Endothelial cell of umbilical vein (primary cell): ENCODE measurements around the gene TM6SF1. TPM values are rescaled to one million over a fixed set of nuclear protein-coding genes. Genes with fewer than 3 reads are reported as not detected.

Source experiments
- BruUV-seq: library from RNA; stranded (reverse); fragments of 400-500 nt; replicated peaks from 2 replicates; lab custom pipeline; 2021; lab: Mats Ljungman, UMichigan
- CTCF ChIA-PET: fragments of 300-600, 350-600 bp; sonication (Branson Sonifier 250); formaldehyde crosslinking; loops from one replicate; lab custom pipeline; 2021; ENCODE audit warnings: antibody characterized with exemption, inconsistent platforms; lab: Charles Lee
- POLR2A ChIA-PET: fragments of 300-600, 350-600 bp; sonication (Branson Sonifier 250); formaldehyde crosslinking; loops from one replicate; lab custom pipeline; 2021; ENCODE audit warnings: antibody characterized with exemption, inconsistent platforms; lab: Charles Lee
- DNase-seq: peaks from one replicate; pipeline ENCODE4 v3.0.0-alpha.2; 2011; ENCODE audit warnings: low read depth, low spot score
- FAIRE-seq: peaks from 2 replicates; lab custom pipeline; 2011; peaks lifted over from hg19 to GRCh38; lab: Jason Lieb, UNC
- H2AFZ ChIP-seq: 2 replicates; pipeline ENCODE4 v1.6.0; 2012; ENCODE audit warnings: low read depth, low read length, control low read depth, inconsistent platforms
- H3K27ac ChIP-seq: 2 replicates; pipeline ENCODE4 v1.5.1; 2011; ENCODE audit warnings: low read depth, mild to moderate bottlenecking, control low read depth, low read length, moderate library complexity; ENCODE audit not compliant: insufficient read depth
- H3K27me3 ChIP-seq, 2 experiments: 2 replicates each; pipeline versions ENCODE4 v1.6.0 to v1.6.1; 2011; ENCODE audit warnings: low read length in 2 of 2, mixed read lengths in 1 of 2; ENCODE audit not compliant: control insufficient read depth in 2 of 2, insufficient read depth in 2 of 2
- H3K36me3 ChIP-seq, 2 experiments: 2 replicates in 1 of 2; 3 replicates in 1 of 2; pipeline ENCODE4 v1.5.1; 2011; ENCODE audit warnings: low read length in 2 of 2, mild to moderate bottlenecking in 1 of 2, moderate library complexity in 1 of 2; ENCODE audit not compliant: control insufficient read depth in 2 of 2, insufficient read depth in 2 of 2; ENCODE audit errors: extremely low read depth in 1 of 2
- H3K4me1 ChIP-seq: 3 replicates; pipeline ENCODE4 v1.5.1; 2011; ENCODE audit warnings: mild to moderate bottlenecking, low read length; ENCODE audit not compliant: control insufficient read depth, insufficient read depth; ENCODE audit errors: extremely low read depth
- H3K4me2 ChIP-seq: 2 replicates; pipeline ENCODE4 v1.6.1; 2011; ENCODE audit warnings: low read length, control low read depth, mixed read lengths; ENCODE audit not compliant: insufficient read depth
- H3K4me3 ChIP-seq, 3 experiments: fragments of 200-600 bp in 1 of 3; sonication (generic), shearing (Covaris generic) in 1 of 3; replicated peaks in 1 of 3; 2 replicates each; pipeline ENCODE4 v1.5.1; 2011 to 2016; ENCODE audit warnings: control low read depth in 3 of 3, low read length in 3 of 3, mild to moderate bottlenecking in 2 of 3, inconsistent platforms in 1 of 3, low read depth in 1 of 3, moderate library complexity in 1 of 3; ENCODE audit not compliant: insufficient read depth in 1 of 3
- H3K79me2 ChIP-seq: 2 replicates; pipeline ENCODE4 v1.6.0; 2012; ENCODE audit warnings: low read length, inconsistent platforms; ENCODE audit not compliant: control insufficient read depth, insufficient read depth
- H3K9ac ChIP-seq: replicated peaks from 2 replicates; pipeline ENCODE3; 2011; ENCODE audit warnings: low read length, control low read depth; ENCODE audit not compliant: insufficient read depth; ENCODE audit errors: extremely low read depth
- H3K9me1 ChIP-seq: replicated peaks from 3 replicates; pipeline ENCODE4 v1.6.0; 2011; ENCODE audit warnings: mild to moderate bottlenecking, low read length; ENCODE audit not compliant: control insufficient read depth, insufficient read depth; ENCODE audit errors: extremely low read depth
- H3K9me3 ChIP-seq: replicated peaks from 2 replicates; pipeline ENCODE4 v1.5.1; 2012; ENCODE audit warnings: low read length, inconsistent platforms; ENCODE audit not compliant: control insufficient read depth, insufficient read depth
- H4K20me1 ChIP-seq: replicated peaks from 2 replicates; pipeline ENCODE3; 2011; ENCODE audit warnings: mild to moderate bottlenecking, low read length; ENCODE audit not compliant: control insufficient read depth, insufficient read depth; ENCODE audit errors: extremely low read depth
- EZH2 ChIP-seq: IDR thresholded peaks from 2 replicates; pipeline ENCODE4 v1.6.1; 2012; ENCODE audit warnings: borderline replicate concordance, low read depth, mild to moderate bottlenecking, moderate library complexity, low read length, inconsistent platforms; ENCODE audit not compliant: severe bottlenecking
- FOS ChIP-seq: IDR thresholded peaks from 2 replicates; pipeline ENCODE4 v1.6.1; 2011; ENCODE audit warnings: mild to moderate bottlenecking, low read length, moderate library complexity, borderline replicate concordance; ENCODE audit not compliant: insufficient read depth
- GATA2 ChIP-seq: IDR thresholded peaks from 2 replicates; pipeline ENCODE4 v1.7.0; 2011; ENCODE audit warnings: low read depth, mild to moderate bottlenecking, moderate library complexity, mixed read lengths, low read length; ENCODE audit not compliant: insufficient read length, insufficient read depth
- JUN ChIP-seq: IDR thresholded peaks from 2 replicates; pipeline ENCODE4 v1.6.1; 2011; ENCODE audit warnings: borderline replicate concordance, low read depth; ENCODE audit not compliant: insufficient read length, insufficient read depth
- MYC ChIP-seq: IDR thresholded peaks from one replicate; pipeline ENCODE4 v1.6.1; 2011; ENCODE audit warnings: mild to moderate bottlenecking, low read depth, low read length
- POLR2A ChIP-seq: IDR thresholded peaks from 2 replicates; pipeline ENCODE4 v1.6.1; 2012; ENCODE audit warnings: low read depth, mild to moderate bottlenecking, control low read depth, low read length
- POLR2AphosphoS5 ChIP-seq: IDR thresholded peaks from 2 replicates; pipeline ENCODE4 v1.6.1; 2012; ENCODE audit warnings: low read depth, mild to moderate bottlenecking, control low read depth, low read length, moderate library complexity; ENCODE audit not compliant: insufficient read depth
- dilution Hi-C: fragments of 300-500 bp; cut with MboI; formaldehyde crosslinking; loops from one replicate; pipeline ENCODE4 v1.15.0; 2019; ENCODE audit warnings: low sequenced_read_pairs; ENCODE audit not compliant: extremely low pct_ligation_motif_present
- intact Hi-C: fragments of 100-400 bp; cut with micrococcal nuclease; formaldehyde crosslinking; loops from one replicate; pipeline ENCODE4 v1.10.0; 2022
- polyA plus RNA-seq, 4 experiments: library from polyadenylated mRNA; depleted of rRNA in 3 of 4; stranded (reverse) in 3 of 4; unstranded in 1 of 4; fragments of >200 nt; gene quantifications; 2 replicates each; pipeline versions ENCODE4 v1.2.1 to v1.2.3, GENCODE V29; 2011 to 2012; ENCODE audit warnings: missing spikeins in 1 of 4
- total RNA-seq: library from RNA; stranded (reverse); gene quantifications from 2 replicates; pipeline ENCODE4 v1.2.3, GENCODE V29; 2021
- TF ChIP-seq, protein P1 (sequence below), 2 donors: IDR thresholded peaks; 1 replicate in 1 of 2; 2 replicates in 1 of 2; pipeline ENCODE4 v1.5.1; 2011; ENCODE audit warnings: low read length in 2 of 2, mild to moderate bottlenecking in 2 of 2, moderate library complexity in 2 of 2, control low read depth in 1 of 2, inconsistent platforms in 1 of 2, low read depth in 1 of 2; ENCODE audit not compliant: insufficient read depth in 1 of 2; ENCODE audit errors: extremely low read depth in 1 of 2
- TF ChIP-seq, protein P2 (sequence below): IDR thresholded peaks from 2 replicates; pipeline ENCODE4 v1.6.1; 2011; ENCODE audit not compliant: insufficient read depth, insufficient read length

The TM6SF1 gene
- total and polyA plus RNA-seq, 2 donors (not counting 3 experiments of a cell fraction or from before 2014, with no cell fraction given): 26.5 to 38.0 TPM

DNA sequence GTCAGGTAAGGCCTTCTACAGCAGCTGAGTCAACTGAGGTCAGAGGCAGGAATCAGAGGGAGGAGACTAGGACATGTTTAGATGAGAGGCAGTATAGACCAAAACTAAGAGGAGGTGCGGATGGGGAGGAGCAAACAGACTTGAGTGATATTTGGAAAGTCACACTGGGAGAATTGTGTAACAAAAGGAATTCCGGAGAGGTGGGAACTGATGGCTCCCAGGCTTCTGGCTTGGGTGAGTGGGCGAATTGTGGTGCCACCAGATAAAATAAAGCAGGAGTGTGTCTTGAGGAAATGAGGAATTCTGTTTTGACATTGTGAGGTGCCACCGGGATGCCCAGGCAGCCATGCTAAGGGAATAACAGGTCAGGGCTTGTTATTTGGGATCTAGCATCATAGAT, 3.3 kb upstream of the TM6SF1 start:
- Histone ChIP-seq H4K20me1 (no peaks in the 10 kb centered on the region), H3K4me3 (no peak overlapping the region), H3K36me3 (no peaks in the 10 kb centered on the region), H3K9ac (no peak overlapping the region), H2AFZ (no peak overlapping the region), H3K4me2 (no peak overlapping the region), H3K9me3 (no peaks in the 10 kb centered on the region), H3K79me2 (peaks cover 5% of the 10 kb centered on the region), H3K27ac (no peak overlapping the region), H3K27me3 (no peaks in the 10 kb centered on the region), H3K9me1 (no peaks in the 10 kb centered on the region), H3K4me1 (peaks cover 23% of the 10 kb centered on the region)
- TF ChIP-seq POLR2AphosphoS5: no peak
- TF ChIP-seq MYC: no peak
- no peak for TF ChIP-seq FOS
- TF ChIP-seq, protein P1, sequence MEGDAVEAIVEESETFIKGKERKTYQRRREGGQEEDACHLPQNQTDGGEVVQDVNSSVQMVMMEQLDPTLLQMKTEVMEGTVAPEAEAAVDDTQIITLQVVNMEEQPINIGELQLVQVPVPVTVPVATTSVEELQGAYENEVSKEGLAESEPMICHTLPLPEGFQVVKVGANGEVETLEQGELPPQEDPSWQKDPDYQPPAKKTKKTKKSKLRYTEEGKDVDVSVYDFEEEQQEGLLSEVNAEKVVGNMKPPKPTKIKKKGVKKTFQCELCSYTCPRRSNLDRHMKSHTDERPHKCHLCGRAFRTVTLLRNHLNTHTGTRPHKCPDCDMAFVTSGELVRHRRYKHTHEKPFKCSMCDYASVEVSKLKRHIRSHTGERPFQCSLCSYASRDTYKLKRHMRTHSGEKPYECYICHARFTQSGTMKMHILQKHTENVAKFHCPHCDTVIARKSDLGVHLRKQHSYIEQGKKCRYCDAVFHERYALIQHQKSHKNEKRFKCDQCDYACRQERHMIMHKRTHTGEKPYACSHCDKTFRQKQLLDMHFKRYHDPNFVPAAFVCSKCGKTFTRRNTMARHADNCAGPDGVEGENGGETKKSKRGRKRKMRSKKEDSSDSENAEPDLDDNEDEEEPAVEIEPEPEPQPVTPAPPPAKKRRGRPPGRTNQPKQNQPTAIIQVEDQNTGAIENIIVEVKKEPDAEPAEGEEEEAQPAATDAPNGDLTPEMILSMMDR (IDR thresholded peaks at IDR 0.05; ENCODE audit: extremely low read depth in 1 of 2, insufficient read depth in 1 of 2, low read depth in 1 of 2, low read length in 2 of 2): no peak
- TF ChIP-seq JUN: no peak
- TF ChIP-seq GATA2: no peak
- TF ChIP-seq, protein P2, sequence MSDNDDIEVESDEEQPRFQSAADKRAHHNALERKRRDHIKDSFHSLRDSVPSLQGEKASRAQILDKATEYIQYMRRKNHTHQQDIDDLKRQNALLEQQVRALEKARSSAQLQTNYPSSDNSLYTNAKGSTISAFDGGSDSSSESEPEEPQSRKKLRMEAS: no peak
- no peak for TF ChIP-seq EZH2
- no peak for TF ChIP-seq POLR2A
- BruUV-seq: no TSS peak
- intact Hi-C loops: no loop called here
- POLR2A ChIA-PET: no interaction called here
- dilution Hi-C loops: no loop called here
- no peak for FAIRE-seq
- no peak for DNase-seq
- CTCF ChIA-PET: no interaction called here
